Measurements from ENCODE around the gene KRTCAP2. TPM values are rescaled to one million over a fixed set of nuclear protein-coding genes. Genes with fewer than 3 reads are reported as not detected.

Gene KRTCAP2
- polyA plus RNA-seq, 4 donors, result 144 to 286 (median 201) TPM

DNA sequence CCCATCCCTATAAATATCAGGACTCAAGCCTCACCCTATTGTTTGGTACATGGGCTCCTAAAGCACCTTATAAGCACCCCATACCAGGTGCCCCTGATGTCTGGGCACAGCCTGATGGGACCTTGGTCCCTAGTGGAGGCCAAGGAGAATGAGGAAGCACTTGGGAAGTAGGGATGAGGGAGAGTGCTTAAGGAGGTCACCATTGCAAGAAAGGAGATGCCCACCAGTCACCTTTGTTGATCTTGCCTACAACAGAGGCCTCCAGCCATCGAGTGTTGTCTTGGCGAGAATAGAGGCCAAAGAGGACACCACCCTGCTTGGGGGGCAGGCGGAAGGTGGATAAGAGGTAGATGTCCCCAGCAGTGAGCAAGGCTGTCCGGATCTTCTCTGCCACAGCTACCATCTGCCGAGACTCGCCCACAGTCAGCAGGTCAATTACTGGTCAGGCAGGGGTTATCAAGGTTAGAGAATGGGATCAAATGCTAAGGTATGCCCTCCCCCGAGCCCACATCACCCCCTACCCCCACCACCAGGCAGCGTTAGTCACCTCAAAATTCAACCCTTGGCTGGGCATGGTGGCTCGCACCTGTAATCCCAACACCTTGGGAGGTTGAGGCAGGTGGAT, 33.0 kb upstream of the KRTCAP2 start:
- 65 to 76% (median 73%) methylated on average over 9 of the region's 9 CpGs for WGBS, 3 donors
- Histone ChIP-seq H3K27ac (ENCODE audit: low read depth in 1 of 3, low read length in 2 of 3) (no peak overlapping the region), H3K4me3 (ENCODE audit: low read depth in 1 of 3, low read length in 3 of 3) (no peak overlapping the region), H3K4me1 (ENCODE audit: control insufficient read depth in 3 of 3, insufficient read depth in 2 of 3, low read depth in 1 of 3, low read length in 2 of 3) (peaks cover 0 to 22% (median 8%) of the 10 kb centered on the region in 3 donors), H3K27me3 (ENCODE audit: control insufficient read depth in 3 of 3, insufficient read depth in 3 of 3, low read length in 3 of 3) (no peaks in the 10 kb centered on the region), H3K36me3 (ENCODE audit: control insufficient read depth in 3 of 3, insufficient read depth in 2 of 3, low read depth in 1 of 3, low read length in 3 of 3) (peaks cover 0 to 23% (median 0%) of the 10 kb centered on the region in 3 donors), H3K9me3 (ENCODE audit: control insufficient read depth in 2 of 2, insufficient read depth in 1 of 2, low read depth in 1 of 2, low read length in 1 of 2) (no peaks in the 10 kb centered on the region)
- FAIRE-seq, result no peak
- DNase-seq, result no peak

DNA sequence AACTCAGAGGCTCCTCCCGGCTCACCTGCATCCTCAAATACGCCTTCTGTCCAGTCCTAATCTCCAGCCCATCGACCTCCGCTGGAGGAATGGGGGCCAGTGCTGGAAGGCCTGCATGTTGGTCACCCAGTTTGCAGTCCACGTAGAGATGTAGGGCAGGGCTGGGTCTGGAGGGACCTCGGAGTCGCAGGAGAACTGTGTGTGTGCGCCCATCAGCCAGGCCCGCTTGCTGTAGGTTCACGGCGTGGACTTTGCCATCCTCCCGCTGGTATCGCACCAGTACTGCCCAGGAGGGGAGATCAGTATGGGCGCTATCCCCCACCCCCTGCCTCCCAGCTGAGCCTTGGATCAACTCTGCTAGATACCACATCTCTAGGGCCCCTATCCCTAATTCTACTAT, 31.9 kb upstream of the KRTCAP2 start:
- WGBS, 3 donors, result 72 to 89% (median 80%) methylated on average over 14 of the region's 14 CpGs
- DNase-seq, result no peak
- H3K27ac ChIP-seq (ENCODE audit: low read depth in 1 of 3, low read length in 2 of 3), result no peak overlapping the region
- no peak for FAIRE-seq
- H3K36me3 ChIP-seq (ENCODE audit: control insufficient read depth in 3 of 3, insufficient read depth in 2 of 3, low read depth in 1 of 3, low read length in 3 of 3), result peaks cover 0 to 31% (median 0%) of the 10 kb centered on the region in 3 donors
- no peaks in the 10 kb centered on the region for H3K9me3 ChIP-seq (ENCODE audit: control insufficient read depth in 2 of 2, insufficient read depth in 1 of 2, low read depth in 1 of 2, low read length in 1 of 2)
- no peak overlapping the region for H3K4me3 ChIP-seq (ENCODE audit: low read depth in 1 of 3, low read length in 3 of 3)
- peaks cover 0 to 22% (median 8%) of the 10 kb centered on the region in 3 donors for H3K4me1 ChIP-seq (ENCODE audit: control insufficient read depth in 3 of 3, insufficient read depth in 2 of 3, low read depth in 1 of 3, low read length in 2 of 3)
- no peaks in the 10 kb centered on the region for H3K27me3 ChIP-seq (ENCODE audit: control insufficient read depth in 3 of 3, insufficient read depth in 3 of 3, low read length in 3 of 3)

DNA sequence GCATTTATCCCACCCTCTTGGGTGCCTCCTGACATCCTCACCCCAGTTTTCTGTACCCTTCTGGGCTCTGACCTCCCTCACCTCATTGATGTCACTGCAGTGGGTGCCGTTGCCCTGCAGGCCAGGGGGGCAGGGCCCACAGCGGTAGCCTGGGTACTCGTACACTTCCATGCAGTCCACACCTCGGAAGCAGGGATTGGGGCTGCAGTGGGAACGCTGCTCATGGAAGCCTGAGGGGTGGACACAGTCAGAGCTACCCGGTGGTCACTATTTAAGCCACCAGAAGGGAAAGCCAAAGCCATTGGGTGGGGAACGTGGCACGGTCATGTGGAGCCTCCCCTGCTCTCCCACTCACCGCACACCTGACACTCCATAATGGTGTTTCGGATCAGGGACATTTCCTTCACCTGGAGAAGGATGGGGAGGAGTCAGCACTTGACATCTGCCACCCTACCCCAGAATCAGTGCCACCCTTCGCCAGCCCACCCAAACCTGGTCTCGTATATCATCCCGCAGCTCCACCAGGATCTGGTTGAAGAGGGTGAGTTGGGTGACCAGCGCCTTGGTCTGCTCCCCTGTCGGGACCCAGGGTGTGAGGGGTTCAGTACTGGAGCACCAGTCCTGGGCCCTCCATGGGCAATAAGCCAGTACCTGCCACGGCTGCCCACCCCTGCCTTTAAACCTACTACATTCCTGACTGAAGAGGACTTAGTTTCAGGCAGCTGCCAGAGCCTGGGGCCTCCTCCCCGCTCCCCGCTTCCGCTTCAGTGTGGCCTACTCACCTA, 29.8 kb upstream of the KRTCAP2 start:
- no peak for DNase-seq
- WGBS, 3 donors, result 86 to 92% (median 89%) methylated on average over 19 of the region's 19 CpGs
- FAIRE-seq, result no peak

DNA sequence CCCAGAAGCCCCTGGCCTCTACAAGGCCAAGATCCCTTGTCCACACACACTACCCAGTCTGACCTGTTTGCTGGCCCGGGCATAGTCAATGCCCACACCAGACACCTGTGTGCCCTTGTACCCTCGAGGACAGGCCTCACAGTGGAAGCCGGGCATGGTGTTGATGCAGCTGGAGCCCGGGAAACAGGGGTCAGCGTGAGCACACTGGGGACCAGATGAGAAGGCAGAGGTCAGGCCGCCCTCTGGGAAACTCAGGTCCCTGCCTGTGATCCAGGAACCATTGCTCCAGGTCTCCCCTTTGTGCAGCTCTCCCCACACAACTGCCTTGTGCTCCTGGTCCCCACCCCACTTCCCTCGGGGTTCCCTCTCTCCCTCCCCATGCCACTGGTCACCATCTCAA, 29.1 kb upstream of the KRTCAP2 start:
- no peak for DNase-seq
- Histone ChIP-seq H3K4me3 (ENCODE audit: low read depth in 1 of 3, low read length in 3 of 3) (no peak overlapping the region), H3K36me3 (ENCODE audit: control insufficient read depth in 3 of 3, insufficient read depth in 2 of 3, low read depth in 1 of 3, low read length in 3 of 3) (peaks cover 0 to 48% (median 0%) of the 10 kb centered on the region in 3 donors), H3K9me3 (ENCODE audit: control insufficient read depth in 2 of 2, insufficient read depth in 1 of 2, low read depth in 1 of 2, low read length in 1 of 2) (no peaks in the 10 kb centered on the region), H3K27me3 (ENCODE audit: control insufficient read depth in 3 of 3, insufficient read depth in 3 of 3, low read length in 3 of 3) (no peaks in the 10 kb centered on the region), H3K4me1 (ENCODE audit: control insufficient read depth in 3 of 3, insufficient read depth in 2 of 3, low read depth in 1 of 3, low read length in 2 of 3) (peaks cover 0 to 3% (median under 1%) of the 10 kb centered on the region in 3 donors), H3K27ac (ENCODE audit: low read depth in 1 of 3, low read length in 2 of 3) (no peak overlapping the region)
- 72 to 91% (median 79%) methylated on average over 7 of the region's 7 CpGs for WGBS, 3 donors
- no peak for FAIRE-seq

More for the DNA sequence above, 29.8 kb upstream of the KRTCAP2 start:
- H3K4me3 ChIP-seq (ENCODE audit: low read depth in 1 of 3, low read length in 3 of 3), result no peak overlapping the region
- H3K27me3 ChIP-seq (ENCODE audit: control insufficient read depth in 3 of 3, insufficient read depth in 3 of 3, low read length in 3 of 3), result no peaks in the 10 kb centered on the region
- peaks cover 0 to 11% (median 6%) of the 10 kb centered on the region in 3 donors for H3K4me1 ChIP-seq (ENCODE audit: control insufficient read depth in 3 of 3, insufficient read depth in 2 of 3, low read depth in 1 of 3, low read length in 2 of 3)
- H3K36me3 ChIP-seq (ENCODE audit: control insufficient read depth in 3 of 3, insufficient read depth in 2 of 3, low read depth in 1 of 3, low read length in 3 of 3), result peaks cover 0 to 40% (median 0%) of the 10 kb centered on the region in 3 donors
- no peak overlapping the region for H3K27ac ChIP-seq (ENCODE audit: low read depth in 1 of 3, low read length in 2 of 3)
- H3K9me3 ChIP-seq (ENCODE audit: control insufficient read depth in 2 of 2, insufficient read depth in 1 of 2, low read depth in 1 of 2, low read length in 1 of 2), result no peaks in the 10 kb centered on the region

DNA sequence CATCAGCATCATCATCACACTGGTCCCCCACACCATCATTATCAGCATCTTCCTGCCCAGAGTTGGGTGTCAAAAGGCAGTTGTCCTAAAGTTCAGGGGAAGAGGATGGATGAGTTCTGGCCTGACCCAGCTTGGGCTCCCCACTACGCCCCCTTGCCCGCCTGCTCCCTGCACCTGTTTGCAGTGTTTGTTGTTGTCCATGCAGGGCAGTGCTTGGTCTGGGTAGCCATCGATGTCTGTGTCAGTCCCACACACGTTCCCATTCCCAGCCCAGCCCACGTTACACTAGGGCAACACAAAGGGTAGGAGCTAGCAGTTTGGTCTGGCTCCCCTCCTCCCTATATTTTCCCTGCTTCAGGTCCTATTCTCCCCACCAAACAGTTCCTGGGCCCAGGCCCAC, 27.8 kb upstream of the KRTCAP2 start:
- H3K36me3 ChIP-seq (ENCODE audit: control insufficient read depth in 3 of 3, insufficient read depth in 2 of 3, low read depth in 1 of 3, low read length in 3 of 3), result peaks cover 0 to 56% (median 0%) of the 10 kb centered on the region in 3 donors
- H3K4me3 ChIP-seq (ENCODE audit: low read depth in 1 of 3, low read length in 3 of 3), result no peak overlapping the region
- H3K27me3 ChIP-seq (ENCODE audit: control insufficient read depth in 3 of 3, insufficient read depth in 3 of 3, low read length in 3 of 3), result no peaks in the 10 kb centered on the region
- no peaks in the 10 kb centered on the region for H3K4me1 ChIP-seq (ENCODE audit: control insufficient read depth in 3 of 3, insufficient read depth in 2 of 3, low read depth in 1 of 3, low read length in 2 of 3)
- WGBS, 3 donors, result 86 to 87% (median 87%) methylated on average over 5 of the region's 5 CpGs
- FAIRE-seq (no peak), DNase-seq (no peak)
- H3K27ac ChIP-seq (ENCODE audit: low read depth in 1 of 3, low read length in 2 of 3), result no peak overlapping the region
- H3K9me3 ChIP-seq (ENCODE audit: control insufficient read depth in 2 of 2, insufficient read depth in 1 of 2, low read depth in 1 of 2, low read length in 1 of 2), result no peaks in the 10 kb centered on the region

DNA sequence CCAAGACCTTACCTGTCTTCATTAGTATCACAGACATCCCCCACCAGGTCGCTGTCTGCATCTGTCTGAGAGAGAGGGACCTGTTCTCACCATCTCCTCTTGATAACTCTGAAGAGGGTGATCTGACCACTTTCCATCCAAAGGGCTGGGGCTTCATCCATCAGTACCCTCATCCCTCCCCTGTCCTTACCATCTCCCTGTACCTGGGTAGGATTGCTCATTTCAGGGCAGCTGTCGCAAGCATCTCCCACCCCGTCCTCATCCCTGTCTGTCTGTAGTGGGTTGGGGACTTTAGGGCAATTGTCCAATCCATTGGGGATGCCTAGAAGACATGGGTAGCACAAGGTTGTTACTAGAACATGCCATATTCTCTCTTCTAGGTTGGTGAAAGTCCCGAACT, 26.7 kb upstream of the KRTCAP2 start:
- no peak for FAIRE-seq
- peaks cover 0 to 6% (median 0%) of the 10 kb centered on the region in 3 donors for H3K4me1 ChIP-seq (ENCODE audit: control insufficient read depth in 3 of 3, insufficient read depth in 2 of 3, low read depth in 1 of 3, low read length in 2 of 3)
- H3K27ac ChIP-seq (ENCODE audit: low read depth in 1 of 3, low read length in 2 of 3), result no peak overlapping the region
- no peak for DNase-seq
- no peaks in the 10 kb centered on the region for H3K9me3 ChIP-seq (ENCODE audit: control insufficient read depth in 2 of 2, insufficient read depth in 1 of 2, low read depth in 1 of 2, low read length in 1 of 2)
- peaks cover 0 to 49% (median 0%) of the 10 kb centered on the region in 3 donors for H3K36me3 ChIP-seq (ENCODE audit: control insufficient read depth in 3 of 3, insufficient read depth in 2 of 3, low read depth in 1 of 3, low read length in 3 of 3)
- H3K4me3 ChIP-seq (ENCODE audit: low read depth in 1 of 3, low read length in 3 of 3), result no peak overlapping the region
- WGBS, 3 donors, result 80 to 88% (median 83%) methylated on average over 4 of the region's 4 CpGs
- peaks cover 0 to 7% (median 0%) of the 10 kb centered on the region in 3 donors for H3K27me3 ChIP-seq (ENCODE audit: control insufficient read depth in 3 of 3, insufficient read depth in 3 of 3, low read length in 3 of 3)

DNA sequence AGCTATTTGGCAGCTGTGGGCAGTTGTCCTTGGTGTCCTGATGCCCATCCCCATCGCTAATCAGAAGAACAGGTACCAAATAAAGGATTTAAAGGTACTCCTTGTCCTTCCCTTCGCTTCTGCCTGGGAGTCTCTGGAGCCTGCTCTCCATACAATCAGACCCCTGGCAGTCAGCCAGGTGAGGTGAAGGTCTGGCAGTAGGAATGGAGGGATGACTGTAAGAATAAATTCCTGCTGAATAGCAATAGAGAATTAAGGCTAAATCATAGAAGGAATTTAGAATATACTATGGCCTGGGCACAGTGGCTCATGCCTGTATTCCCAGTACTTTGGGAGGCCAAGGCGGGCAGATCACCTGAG, 25.4 kb upstream of the KRTCAP2 start:
- 90 to 98% (median 97%) methylated on average over 3 of the region's 3 CpGs for WGBS, 3 donors
- no peak overlapping the region for H3K4me3 ChIP-seq (ENCODE audit: low read depth in 1 of 3, low read length in 3 of 3)
- no peak for FAIRE-seq
- H3K9me3 ChIP-seq (ENCODE audit: control insufficient read depth in 2 of 2, insufficient read depth in 1 of 2, low read depth in 1 of 2, low read length in 1 of 2), result no peaks in the 10 kb centered on the region
- peaks cover 0 to 20% (median 0%) of the 10 kb centered on the region in 3 donors for H3K27me3 ChIP-seq (ENCODE audit: control insufficient read depth in 3 of 3, insufficient read depth in 3 of 3, low read length in 3 of 3)
- DNase-seq, result no peak
- H3K36me3 ChIP-seq (ENCODE audit: control insufficient read depth in 3 of 3, insufficient read depth in 2 of 3, low read depth in 1 of 3, low read length in 3 of 3), result peaks cover 0 to 47% (median 0%) of the 10 kb centered on the region in 3 donors
- H3K4me1 ChIP-seq (ENCODE audit: control insufficient read depth in 3 of 3, insufficient read depth in 2 of 3, low read depth in 1 of 3, low read length in 2 of 3), result peaks cover 0 to 15% (median 0%) of the 10 kb centered on the region in 3 donors
- H3K27ac ChIP-seq (ENCODE audit: low read depth in 1 of 3, low read length in 2 of 3), result no peak overlapping the region

DNA sequence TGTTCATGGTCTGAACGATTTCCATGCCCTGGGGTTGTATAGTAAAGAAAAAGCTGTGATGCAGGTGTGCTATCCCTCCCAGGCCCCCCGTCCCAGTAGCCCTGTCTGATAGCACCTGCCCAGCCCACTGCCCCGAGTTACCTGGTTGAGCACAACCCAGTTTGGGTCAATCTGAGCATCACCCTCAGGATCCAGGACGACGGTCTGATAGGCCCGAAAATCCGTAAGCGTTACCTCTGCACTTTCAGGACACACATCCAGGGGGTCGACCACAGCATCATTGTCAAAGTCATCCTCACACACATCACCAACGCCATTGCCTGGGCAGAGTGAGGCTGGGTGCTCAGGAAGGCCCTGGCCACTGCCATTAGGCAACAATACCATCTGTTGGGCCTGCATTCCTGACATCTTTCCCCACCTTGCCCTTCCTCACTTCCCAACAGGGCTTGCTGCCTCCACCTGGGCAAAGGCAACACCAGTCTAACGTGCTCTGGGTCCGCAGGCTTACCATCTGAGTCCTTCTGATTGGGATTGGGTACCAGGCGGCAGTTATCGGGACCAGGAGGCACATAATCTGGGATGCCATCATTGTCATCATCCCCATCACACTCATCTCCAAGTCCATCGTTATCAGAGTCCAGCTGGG, 24.9 kb upstream of the KRTCAP2 start:
- 91 to 92% (median 92%) methylated on average over 15 of the region's 15 CpGs for WGBS, 3 donors

More for the DNA sequence above, 24.9 kb upstream of the KRTCAP2 start:
- Histone ChIP-seq H3K4me1 (ENCODE audit: control insufficient read depth in 3 of 3, insufficient read depth in 2 of 3, low read depth in 1 of 3, low read length in 2 of 3) (peaks cover 0 to 20% (median 0%) of the 10 kb centered on the region in 3 donors), H3K27ac (ENCODE audit: low read depth in 1 of 3, low read length in 2 of 3) (no peak overlapping the region), H3K9me3 (ENCODE audit: control insufficient read depth in 2 of 2, insufficient read depth in 1 of 2, low read depth in 1 of 2, low read length in 1 of 2) (no peaks in the 10 kb centered on the region), H3K36me3 (ENCODE audit: control insufficient read depth in 3 of 3, insufficient read depth in 2 of 3, low read depth in 1 of 3, low read length in 3 of 3) (peaks cover 0 to 47% (median 0%) of the 10 kb centered on the region in 3 donors), H3K4me3 (ENCODE audit: low read depth in 1 of 3, low read length in 3 of 3) (no peak overlapping the region), H3K27me3 (ENCODE audit: control insufficient read depth in 3 of 3, insufficient read depth in 3 of 3, low read length in 3 of 3) (peaks cover 0 to 21% (median 0%) of the 10 kb centered on the region in 3 donors)
- DNase-seq, result no peak
- no peak for FAIRE-seq

Measured in small intestine (tissue), 7 donors.